HG02571 (cell line): Measurements from ENCODE around the gene RERGL.
"Not testable (repeated sequence)": the region's sequence is repeated elsewhere in the genome, so short reads cannot be mapped to it uniquely, and the experiment has no call there.

ENCODE experiments used
- ATAC-seq: cut with Tn5 transposase; IDR thresholded peaks from one replicate; pipeline ENCODE4 v1.9.1; 2021; ENCODE audit warnings: mild to moderate bottlenecking, moderate library complexity; ENCODE audit not compliant: unreplicated experiment

RERGL gene, protein sequence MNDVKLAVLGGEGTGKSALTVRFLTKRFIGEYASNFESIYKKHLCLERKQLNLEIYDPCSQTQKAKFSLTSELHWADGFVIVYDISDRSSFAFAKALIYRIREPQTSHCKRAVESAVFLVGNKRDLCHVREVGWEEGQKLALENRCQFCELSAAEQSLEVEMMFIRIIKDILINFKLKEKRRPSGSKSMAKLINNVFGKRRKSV

DNA sequence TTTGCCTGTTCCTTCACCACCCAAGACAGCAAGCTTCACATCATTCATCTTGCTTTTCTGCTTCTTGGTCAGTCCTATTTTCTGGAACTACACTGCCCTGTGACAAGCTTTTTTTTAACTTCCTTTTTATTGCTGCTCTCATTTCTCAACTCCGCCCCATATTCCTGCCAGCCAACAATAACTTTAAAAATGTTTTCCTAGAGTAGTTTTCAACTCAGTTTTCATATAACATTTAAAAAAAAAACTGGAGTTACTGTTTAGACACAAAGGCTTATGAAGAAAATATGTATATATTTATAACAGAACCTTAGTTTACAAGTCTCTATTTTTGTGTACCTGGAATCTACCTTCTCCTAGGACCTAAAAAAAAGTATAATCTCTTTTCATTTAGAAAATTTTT lies at the start of gene RERGL:
Gene RERGL (minus strand): TSS at position 101 of the 400 bp plus-strand sequence. CDS start 53 bp downstream, at position 48.
- no peak for ATAC-seq

DNA sequence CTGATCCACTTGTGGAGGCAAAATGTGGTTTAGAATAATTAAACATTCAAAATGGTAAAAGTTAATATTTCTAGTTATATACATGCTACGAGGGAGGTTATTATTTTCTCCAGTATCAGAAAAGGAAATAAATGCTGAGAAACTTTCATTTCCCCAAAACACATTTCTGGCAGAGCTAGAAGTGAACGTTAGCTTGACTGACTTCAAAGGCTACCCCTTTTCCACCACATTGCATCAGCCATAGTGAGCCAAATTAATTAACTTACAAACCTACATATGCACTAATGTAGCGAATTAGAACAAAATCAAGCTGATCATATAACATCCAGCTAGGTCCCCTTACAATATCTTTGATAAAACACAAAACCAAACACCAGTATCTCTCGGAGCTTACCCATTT lies 49.3 kb upstream of the RERGL start:
- no peak for ATAC-seq

DNA sequence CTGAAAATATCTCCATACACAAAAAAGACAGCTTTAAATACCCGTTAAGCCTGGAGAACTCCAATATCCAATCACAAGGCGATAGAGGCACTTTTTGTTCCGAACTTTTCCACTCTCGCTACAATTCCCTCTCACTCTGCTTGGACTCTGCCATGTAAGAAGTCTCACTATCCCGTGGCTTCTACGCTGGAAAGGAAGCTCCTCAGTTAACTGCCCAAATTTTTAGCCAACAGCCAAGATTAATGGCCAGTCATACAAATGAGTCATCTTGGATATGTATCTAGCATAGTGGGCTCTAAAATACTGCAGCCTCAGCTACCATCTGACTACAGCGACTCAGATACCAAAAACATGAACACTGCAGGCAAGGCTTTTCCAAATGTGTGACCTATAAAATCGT lies 45.5 kb upstream of the RERGL start:
- no peak for ATAC-seq

DNA sequence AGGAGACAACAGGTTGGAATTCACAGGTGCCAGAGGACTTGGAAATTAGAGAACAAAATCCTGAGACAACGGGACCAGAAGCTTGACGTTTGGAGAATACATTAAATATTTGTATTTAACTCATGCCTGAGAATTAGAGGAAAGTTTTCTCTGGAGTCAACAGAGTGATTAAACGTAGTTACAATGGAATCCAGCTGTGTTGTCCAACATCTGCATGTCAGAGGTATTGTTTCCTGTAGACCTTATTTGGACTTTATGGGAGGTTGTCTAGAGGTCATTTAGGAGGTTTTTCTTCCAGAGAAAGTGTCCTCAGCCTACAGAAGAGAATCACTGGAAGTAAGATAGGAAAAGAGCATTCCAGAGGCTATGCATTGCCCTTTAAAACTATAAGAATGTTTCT lies 45.1 kb upstream of the RERGL start:
- no peak for ATAC-seq

DNA sequence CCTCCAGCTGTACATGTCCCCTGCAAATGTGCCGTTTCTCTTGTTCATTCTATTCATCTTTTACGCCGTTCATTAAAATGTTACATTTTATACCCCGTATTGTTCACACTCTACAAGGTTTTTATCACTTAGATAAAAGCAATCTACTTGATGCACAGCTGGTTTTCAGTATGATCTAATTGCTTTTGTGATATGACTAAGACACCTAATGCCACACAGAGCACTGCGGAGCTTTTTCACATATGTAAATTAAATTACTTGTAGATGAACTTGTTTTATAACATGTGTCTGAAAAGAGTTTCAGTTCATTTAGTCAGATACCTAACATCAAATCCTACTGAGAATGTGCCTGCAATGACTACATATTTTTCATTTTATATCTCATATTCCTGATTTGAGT lies 40.9 kb upstream of the RERGL start:
- ATAC-seq, result no peak

DNA sequence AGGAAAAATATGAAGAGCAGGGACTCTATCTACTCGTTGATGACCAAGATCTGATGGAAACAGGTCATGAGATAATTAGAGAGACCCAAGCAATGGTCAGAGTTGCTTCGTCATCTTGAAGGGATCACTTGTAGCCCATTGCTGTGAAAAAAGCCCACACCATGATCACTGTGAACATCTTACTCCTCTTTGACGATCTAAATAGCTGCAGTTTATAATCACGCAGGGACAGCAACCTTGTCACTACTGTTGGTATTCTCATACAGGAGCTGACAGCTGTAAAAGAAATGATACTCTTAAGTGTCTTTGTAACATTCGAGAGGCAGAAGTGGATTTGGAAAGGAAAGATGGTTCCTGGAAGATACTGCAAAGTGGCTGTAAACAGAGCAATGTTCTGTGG lies 33.7 kb upstream of the RERGL start:
- no peak for ATAC-seq

DNA sequence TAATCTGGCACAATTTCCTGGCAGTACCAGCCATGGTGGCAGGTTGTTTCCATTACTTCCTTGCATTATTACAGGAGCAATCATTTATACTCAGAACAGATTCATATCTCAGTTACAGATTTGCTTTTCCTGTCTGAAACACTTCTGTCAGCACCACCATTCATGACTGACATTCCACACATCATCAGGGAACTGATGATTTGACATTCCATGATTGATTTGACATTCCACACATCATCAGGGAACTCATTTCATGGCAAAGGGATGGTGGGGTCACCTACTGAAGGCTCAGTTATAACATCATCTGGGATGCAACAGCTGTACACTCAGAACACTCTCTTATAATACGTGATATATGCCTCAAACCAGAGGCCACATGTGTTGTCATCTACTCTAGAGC lies 30.9 kb upstream of the RERGL start:
- no peak for ATAC-seq

DNA sequence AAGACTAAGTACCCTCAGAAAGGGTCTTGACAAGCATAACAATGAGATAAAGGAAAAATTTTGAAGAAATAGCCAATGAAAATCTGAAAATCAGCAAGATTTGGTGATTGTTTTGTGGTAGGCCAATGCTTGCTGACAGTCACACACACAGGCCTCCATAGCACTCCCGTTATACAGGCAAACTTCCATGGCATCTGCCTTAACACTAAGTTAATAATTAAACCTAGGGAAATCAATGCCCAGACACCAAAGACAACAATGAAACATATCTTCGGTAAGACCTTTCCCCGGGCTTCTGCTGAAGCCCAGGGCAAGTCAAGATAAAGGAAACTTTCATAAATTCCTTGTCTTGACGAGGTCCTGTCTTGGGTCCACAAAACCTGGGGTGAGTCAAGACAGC lies 18.6 kb upstream of the RERGL start:
- no peak for ATAC-seq

DNA sequence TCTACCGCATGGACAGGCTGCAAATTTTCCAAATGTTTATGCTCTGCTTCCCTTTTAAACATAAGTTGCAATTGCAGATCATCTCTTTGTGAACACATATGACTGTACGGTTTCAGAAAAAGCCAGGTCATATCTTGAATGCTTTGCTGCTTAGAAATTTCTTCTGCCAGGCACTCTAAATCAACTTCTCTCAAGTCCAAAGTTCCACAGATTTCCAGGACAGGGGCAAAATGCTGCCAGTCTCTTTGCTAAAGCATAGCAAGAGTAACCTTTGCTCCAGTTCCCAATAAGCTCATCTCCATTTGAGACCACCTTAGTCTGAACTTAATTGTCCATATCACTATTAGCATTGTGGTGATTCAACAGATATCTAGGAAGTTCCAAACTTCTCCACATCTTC lies 13.6 kb upstream of the RERGL start:
- ATAC-seq, result no peak

DNA sequence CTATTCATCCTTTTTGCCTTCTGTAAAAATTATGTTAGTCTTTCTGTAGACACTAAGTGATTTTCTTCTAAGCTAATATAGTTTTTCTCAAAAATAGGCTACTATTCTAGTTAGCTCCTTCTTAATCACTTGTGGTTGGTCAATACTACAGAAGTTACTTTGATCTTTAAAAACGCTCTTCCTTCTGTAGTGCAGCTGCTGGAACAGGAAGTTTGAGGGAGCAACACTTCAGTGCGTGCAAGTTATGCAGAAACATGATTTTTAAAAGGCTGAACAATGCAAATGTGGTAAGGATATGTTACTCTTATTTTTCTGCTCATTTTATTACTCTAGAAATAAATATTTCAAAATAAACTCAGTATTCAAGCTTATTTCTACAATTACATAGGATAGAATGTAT lies 11.1 kb upstream of the RERGL start:
- no peak for ATAC-seq

DNA sequence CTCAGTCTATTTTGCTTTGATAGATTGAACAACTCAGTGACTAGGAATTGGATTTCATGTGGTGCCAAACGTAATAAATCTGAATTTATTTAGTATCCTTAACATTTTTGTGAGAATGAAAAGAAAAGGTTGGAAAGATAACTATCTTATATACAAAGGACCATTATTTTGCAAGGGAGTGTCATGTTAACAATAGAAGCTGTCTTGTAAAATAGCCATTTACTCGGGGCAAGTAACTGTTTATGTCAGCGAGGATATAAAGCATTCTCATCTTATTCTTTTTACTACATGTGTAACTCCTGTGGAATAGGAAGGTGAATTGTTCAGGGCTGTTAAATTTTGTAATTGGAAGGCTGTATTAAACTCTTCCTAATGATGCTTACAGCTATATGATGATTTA lies 5.9 kb downstream of the RERGL start:
- no peak for ATAC-seq

DNA sequence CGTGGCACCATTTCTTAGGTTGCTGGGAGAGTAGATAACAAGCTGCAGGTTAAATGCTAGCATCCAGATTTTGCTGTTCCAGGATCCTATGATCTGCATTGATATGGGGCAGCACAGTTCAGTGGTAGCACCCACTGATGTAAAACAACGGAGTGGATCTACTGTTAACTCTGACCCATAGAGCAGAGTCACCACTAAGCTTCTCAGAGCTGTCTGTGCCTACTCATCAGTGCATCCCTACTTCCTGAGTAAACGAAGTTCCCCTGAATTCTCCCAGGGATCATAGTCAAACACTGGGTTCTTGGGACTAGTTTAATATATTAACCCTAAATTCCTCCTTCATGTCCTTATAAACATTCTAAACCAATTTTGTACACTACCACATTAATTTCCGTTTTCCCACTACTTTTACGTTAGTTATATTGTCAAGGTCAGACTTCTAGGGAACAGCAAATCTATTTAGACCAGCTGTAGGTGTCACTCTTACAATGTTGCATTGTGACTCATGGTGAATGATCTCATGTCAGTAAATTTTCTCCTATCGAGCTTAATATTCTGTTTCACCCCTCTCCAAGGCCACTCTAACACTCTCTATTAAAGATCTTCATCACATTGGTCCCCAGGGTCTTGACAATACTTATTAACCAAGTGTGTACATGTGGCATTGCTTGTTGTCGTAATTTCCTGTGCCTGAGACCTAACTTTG lies 10.3 kb downstream of the RERGL start:
- ATAC-seq, result no peak

DNA sequence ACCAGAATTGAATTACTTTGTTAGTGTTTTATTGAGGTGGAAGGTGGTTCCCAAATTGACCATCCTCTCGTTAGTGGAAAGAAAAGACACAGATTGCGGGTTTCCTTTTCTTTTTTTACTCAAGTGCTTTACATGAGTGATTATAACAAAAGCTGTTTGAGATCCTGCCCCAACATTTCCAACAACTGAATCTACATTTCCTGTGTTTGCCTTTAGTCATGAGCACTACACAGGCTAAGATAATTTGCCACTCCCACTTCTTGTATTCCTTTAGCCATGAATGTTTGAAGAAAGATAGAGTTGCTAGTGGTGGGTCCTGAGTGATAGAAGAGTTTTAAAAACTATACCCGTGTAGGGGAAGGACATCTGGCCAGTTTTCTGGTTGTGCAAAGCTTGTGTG lies 16.0 kb downstream of the RERGL start:
- ATAC-seq, result no peak

DNA sequence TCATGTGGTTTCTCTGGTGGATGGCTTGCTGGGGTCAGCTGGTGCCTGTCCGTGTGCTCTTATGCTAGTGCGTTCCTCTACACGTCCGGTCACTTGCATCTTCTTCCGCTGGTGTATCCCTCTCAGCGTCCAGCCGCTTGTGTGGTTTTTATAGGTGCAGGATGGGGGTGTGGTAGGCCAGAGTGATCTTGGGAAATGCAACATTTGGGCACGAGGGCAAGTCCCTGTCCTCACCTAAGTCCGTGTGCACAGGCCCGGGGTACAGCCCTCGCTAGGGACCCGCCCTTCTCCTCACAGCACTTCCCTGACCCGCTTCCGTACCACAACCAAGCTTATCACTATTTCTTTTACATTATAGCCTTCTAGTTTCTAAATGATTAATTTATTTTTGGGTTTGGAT lies 17.3 kb downstream of the RERGL start:
- ATAC-seq, result no peak

DNA sequence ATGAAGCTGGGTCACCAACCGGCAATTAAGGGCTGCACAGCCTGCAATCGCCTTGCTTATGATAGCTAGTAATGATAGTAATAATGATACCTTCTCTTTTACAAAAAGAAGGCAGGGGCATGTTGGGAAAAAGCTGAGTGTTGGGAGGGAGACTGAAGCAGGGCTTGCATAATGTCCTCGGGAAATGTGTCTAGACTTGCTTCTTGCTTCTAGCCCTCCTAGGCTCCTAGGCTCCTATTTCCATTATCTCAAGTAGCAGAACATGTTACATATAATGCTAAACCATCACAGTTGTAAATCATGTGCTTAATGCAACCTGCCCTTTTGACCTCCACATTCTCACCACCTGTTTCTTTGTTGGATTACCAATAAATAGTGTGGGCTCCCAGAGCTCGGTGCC lies 18.7 kb downstream of the RERGL start:
- no peak for ATAC-seq

DNA sequence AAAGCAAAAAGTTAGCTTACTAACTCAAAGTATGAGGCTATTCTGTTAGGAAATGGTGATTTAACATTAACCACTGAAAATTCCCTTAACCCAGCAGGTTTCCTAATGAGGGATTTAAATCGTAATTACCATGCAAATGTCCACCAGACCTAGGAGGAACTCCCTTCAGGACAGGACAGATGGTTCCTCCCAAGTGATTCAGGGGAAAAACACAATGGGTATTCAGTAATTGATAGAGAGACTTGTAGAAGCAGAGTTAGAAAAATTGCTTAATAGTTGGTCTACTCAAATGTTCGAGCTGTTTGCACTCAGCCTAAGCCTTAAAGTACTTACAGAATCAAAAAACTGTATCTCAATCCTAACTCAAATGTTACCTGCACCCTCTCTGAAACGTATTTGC lies 21.6 kb downstream of the RERGL start:
- no peak for ATAC-seq

DNA sequence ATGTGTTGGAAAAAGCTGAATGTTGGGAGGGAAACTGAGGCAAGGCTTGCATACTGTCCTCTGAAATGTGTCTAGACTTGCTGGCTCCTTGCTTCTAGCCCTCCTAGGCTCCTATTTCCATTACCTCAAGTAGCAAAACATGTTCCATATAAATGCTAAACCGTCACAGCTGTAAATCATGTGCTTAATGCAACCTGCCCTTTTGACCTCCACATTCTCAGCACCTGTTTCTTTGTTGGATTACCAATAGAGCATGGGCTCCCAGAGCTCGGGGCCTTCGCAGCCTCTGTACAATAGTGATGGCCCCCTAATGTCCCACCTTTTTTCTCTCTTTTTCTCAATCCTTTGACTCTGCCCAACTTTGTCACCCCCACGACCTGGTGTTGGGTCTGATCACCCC lies 23.3 kb downstream of the RERGL start:
- ATAC-seq, result no peak

DNA sequence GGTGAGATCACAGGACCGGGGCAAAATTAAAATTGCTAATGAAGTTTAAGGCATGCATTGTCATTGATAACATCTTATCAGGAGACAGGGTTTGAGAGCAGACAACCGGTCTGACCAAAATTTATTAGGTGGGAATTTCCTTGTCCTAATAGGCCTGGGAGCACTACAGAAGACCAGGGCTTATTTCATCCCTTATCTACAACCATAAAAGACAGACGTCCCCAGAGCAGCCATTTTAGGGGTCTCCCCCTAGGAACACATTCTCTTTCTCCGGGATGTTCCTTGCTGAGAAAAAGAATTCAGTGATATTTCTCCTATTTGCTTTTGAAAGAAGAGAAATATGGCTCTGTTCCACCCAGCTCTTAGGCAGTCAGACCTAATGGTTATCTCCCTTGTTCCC lies 27.1 kb downstream of the RERGL start:
- ATAC-seq, result not testable (repeated sequence)

DNA sequence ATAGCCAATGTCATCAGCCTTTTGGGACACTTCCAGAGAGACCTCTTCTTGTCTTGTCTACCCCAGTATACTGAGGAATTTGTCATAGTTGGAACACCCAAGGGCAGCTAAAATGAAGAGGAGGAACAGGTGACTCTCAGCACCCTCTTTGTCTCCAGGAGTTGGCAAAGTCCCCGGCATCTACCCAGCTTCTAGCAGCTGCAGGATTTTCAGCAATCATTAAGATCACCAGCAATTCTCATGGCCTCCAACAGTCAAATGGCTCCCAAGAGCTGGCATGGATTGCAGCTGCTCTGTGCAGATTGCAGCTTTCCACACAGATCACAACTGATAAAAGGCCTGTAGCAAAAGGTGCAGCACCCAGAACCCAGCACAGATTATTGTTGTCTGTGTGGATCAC lies 32.9 kb downstream of the RERGL start:
- no peak for ATAC-seq

DNA sequence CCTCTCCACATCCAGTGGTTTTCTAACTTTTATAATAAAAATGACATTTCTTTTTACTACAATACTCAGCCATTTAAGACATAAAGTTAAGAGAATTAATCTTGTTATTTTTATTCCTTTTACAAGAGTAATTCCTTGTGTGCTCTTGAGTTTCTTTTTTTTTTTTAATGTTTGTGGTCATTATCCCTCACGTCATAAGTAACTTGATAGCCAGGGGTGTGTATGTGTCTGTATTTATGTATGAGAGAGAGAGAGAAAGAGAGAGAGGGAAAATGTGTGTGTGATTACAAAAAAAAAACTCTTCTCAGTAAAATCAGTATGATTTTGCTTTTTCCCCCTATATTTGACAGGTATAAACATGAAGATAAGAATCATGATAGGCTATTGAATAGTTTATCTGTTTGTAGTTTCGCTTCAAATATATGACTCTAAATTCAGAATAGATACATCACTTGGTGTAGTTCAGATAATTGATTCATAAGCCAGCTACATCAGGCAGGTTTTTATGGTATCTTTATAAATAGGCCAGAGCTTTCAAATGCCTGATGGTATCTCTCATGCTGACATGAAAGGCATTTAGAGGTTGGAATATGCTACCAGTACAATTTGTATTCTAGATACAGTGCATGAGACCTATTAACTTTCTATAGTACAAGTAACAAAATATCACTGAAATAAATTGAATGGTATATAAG lies 34.9 kb downstream of the RERGL start:
- no peak for ATAC-seq

DNA sequence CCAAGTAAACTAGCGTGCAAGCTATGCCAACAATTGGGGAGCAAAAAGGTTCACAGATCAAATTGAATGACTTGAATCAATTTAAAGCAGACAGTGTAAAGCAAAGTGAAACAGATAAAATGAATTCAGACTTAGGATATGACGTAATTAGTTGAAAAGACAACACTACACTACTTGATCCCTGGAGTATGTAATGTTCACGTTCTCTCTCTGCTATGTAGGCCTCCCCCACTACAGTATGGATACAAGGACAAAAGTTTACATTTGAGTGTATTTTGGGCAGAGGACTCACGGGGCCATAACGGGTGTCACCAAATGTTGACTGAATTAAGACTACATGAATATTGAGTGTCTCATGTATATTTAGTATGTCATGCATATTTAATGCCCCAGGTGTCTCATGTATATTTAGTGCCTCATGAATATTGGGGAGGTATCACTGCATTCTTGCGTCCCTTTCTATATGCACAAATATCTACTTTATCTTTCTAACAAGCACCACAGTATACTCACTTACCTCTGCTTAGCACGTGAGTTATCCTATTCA lies 44.5 kb downstream of the RERGL start:
- no peak for ATAC-seq
